ENCODE measurements around the gene ZFYVE21.

Gene ZFYVE21

DNA sequence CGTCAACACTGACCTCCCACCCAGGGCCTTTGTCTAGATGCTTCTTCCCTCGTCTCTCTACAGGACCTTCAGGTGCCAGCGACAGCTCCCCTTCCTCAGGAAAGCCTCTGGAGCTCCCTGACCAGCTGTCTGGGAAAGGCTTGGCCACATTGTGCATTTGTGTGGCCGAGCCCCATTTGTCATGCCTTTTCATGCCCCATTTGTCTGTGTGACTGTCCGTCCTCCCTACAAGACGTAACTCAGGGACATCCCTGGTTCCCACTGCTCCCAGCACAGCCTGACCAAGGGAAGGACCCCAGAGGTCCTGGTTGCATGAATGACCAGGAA lies 23.8 kb downstream of the ZFYVE21 start:
- DNase-seq, result no peak

DNA sequence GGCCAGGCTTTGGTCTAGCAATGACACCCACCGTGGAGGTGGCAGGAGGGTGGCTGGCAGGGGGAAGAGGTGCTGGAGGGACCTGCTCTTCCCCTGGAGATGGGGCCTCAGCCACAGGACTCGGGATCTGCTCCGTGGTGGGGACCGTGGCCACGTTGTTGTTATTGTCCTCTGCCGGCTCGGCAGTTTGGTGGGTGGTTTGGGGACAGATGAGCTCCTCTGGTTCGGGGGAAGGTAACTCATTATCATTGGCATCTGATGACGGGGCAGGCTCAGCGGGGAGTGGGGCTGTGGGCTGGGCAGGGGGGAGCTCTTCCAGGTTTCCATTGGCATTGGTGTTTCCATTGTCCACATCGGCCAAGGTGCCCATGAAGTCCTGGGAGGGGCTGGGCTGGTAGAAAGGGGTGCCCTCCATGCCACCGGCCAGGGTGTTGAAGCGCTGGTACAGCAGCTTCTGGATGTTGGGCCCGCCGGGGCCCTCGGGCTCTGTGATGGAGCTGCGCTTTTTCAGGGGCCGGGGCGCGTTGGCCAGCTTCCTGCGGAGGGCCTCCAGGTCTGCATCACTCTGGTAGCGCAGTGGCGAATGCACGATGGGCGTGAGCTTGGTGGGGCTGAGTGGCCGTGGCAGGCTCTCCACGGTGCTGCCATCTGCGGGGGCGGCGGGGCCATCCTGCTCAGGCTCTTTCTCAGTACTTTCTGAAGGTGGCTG lies 24.3 kb downstream of the ZFYVE21 start:
- no peak for DNase-seq

DNA sequence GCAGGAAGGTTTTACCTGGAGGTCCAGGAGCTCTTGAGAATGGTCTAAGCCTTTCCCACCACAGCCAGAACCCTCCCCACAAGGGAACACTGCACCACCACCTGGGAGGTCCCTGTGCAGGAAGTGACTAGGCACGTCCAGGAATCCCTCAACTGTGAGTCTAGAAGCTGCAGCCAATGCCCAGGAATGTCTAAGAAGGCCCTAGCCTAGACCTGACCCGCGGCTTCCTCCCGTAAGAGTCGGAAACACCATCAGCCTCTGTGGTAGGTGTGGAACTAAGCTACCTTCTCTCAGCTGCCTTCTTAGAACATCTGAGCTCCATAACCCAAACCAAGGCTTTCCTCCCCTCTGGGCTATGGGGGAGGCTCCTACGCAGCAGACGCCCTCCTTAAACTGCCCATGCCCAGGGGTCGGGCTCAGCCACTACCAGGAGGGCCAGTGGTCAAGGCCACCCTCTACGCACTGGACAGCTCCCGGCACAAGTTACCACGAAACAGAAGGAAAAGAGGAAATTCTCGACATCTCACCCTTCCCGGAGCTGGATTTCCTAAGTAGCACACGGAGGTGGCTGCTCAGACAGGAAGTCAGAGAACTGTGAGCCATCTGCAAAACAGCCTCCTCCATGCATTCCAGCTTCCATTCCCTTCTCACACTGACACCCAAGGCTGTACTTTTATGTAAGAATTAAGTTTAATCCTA lies 25.5 kb downstream of the ZFYVE21 start:
- DNase-seq, result no peak

DNA sequence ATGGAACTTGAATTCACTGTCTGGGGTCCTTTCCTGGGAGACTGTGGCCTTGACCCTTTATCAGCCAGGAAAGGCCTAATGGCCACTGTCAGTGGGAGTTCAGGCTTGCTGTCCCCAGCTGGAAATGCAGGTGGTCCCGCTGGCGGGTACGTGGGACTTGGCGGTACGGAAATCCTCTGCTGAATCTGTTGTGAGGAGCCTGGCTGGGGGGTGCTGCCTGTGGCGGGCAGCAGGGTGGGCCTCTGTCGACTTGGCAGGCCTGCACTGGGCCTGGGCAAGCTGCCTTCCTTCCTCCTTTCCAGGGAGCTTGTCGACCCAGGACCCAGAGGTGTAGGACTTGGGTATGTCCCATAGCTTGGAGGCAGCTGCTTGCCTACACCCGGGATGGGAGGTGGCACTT lies 26.3 kb downstream of the ZFYVE21 start:
- DNase-seq, result no peak

DNA sequence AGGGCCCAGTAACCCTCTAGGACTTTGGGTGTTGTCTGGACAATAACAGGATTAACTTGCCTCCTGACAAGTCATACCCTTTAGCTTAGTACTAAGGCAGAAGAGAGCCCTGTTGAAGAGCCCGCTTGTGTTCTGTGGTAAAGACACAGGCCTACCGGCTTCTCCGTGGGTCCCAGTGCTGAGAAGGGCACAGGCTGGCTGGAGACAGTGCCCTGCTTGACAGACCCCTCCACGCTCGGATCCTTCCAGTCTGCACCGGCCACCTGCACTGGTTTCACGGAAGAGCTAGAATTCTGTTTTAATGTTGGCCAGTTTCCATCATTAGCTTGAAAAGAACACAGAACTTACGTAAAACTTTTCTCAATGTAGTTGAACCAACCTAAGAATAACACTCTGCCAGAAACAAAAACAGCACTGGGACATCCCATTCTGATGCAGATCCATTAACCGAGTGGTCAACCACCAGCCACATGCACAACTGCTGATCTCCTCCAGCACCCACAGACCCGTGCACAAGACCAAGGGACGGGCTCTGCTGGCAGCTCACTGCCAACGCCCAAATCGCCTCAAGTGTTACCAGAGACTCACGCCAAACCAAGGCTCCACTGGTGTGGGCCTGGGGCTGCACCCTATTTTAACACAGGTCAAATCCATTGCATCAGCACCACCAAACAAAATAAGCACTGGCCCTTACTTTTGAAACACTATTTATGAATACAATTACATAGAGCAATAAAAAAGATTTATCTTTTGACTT lies 27.1 kb downstream of the ZFYVE21 start:
- DNase-seq, result no peak

DNA sequence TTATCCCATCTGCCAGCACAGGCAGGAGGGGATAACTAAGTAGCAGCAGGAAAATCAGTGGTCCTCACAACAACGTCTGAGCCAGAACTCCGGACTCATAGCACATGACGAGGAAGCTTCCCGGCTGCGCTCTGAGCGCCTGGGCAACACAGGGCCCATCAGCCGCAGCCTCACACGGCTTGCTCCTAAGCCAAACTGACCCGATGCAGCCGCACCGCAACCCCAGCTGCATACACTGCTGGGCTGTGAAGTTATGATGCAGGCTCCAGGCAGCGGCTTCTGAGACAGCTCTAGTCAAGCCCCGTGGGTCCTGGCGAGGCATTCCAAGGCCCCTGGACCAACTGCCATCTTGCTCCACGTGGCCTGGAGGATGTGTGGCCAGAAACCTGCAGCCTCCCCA lies 28.1 kb downstream of the ZFYVE21 start:
- DNase-seq, result no peak

DNA sequence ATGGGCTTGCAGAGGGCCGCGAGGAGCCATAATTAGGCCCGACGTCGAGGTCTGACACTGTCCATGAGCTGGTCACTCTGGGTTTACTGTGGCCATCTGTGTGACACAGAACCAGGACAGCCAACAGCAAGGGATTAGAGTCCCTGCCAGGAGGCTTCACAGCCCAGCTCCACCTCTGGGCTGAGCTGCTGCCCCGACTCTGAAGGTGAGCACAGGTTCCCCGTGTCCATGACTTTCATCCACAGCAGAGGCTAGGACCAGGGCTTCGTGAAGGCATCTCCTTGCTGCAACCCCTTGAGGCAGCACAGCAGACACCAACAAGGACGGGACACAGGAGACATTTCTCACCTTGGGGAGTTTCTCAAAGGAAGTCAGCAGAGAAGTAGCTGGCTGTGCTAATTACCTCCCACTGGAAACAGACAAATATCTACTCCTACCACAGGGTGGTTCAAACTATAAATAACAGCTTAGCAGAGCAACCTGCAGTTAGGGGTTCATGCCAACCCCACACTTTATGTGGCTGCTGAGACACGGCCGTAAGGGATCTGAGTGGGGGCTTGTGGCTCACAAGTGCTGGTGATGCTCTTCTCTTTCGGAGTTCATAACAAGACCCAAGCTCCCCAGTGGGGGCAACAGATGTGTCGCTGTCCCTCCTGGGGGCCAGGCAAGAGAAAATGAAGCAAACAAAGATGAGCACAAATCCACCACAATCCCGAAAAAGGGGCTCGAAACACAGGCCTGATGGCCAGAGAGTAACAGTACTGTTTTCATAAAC lies 29.2 kb downstream of the ZFYVE21 start:
- no peak for DNase-seq

DNA sequence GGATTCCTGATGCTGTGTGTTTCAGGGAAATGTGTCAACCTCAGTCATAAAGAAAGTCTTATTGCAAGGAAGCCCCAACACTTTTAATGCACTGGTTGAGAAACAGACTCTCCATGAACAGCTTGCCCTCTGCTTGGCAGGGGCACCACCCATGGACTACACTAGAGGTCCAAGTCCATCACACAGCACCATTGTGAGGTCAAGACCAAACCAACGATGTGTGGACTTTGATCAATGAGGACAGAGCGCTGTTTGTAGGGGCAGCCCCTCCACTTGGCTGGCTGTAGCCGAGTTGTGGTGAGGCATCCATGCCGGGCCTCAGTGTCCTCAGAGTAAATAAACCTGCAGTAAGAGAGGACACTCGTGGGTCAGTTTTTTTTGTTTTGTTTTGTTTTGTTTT lies 29.8 kb downstream of the ZFYVE21 start:
- DNase-seq, result no peak

DNA sequence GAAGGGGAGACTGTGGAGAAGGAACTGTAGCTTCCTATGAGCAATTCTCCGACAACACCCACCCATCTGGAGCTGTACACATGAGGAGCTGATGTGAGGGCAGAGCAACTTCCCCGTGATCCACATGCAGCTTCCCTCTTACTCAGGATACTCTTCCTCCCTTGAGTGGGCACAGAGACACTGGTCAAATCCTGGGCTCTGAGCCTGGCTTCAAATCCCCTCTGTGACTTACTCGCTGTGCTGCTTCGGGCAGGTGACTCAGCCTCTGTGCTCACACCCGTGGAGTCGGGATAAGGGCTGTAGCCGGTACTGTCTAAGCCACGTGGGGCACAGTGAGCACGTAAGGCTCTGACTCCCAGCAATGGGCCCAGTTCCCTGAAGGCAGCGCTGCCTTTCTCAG lies 31.1 kb downstream of the ZFYVE21 start:
- DNase-seq, result no peak

DNA sequence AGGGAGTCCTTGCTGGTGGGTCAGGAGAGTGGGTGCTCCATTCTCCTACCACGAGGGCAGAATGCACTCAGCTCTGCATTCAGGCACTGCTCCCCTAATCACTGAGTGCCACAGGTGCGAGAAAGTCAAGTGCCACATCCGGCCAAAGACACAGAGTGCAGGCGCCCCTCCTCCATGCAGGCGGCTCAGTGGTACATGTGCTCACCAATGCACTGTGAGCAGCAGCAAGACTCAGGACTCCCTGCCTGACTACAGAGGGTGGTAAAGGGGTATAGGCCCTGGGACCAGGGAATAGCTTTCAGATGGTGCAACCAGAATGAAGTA lies 32.9 kb downstream of the ZFYVE21 start:
- DNase-seq, result no peak

DNA sequence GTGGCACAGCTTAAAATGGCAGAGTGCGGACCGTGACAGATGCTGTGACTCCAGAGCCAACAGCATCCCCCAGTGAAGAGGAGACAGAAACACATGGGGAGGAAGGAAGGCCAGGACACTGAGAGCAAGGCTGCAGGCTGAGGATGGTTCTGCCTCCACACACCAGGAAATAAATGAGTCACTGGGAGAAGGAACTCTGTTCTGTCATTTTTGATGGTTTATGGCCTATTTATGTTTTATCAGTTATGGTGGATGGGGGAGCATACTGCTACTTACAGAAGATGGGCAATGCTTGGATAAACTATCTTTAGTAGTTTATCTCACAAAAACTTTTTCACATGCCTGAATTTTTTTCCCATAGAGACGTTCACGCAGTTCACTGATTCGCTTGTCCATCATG lies 33.8 kb downstream of the ZFYVE21 start:
- DNase-seq, result no peak

DNA sequence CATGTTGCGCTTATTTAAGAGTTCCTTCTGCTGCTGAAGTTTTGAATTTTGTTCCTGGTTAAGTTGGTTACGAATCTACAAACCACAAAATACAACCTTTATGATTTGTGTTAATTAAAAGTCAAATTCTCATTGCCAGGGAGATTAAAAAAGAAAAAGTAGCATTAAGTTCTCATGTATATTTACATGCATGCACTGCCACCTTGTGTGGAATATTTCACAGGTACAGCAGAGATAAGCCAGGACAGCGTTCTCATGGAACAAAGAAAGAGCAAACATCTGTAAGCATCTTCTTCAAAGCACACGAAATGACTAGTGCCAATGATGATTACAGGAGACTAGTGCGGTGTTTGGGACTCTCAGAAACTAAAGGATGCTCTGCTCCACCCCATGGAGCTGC lies 34.2 kb downstream of the ZFYVE21 start:
- DNase-seq, result no peak

DNA sequence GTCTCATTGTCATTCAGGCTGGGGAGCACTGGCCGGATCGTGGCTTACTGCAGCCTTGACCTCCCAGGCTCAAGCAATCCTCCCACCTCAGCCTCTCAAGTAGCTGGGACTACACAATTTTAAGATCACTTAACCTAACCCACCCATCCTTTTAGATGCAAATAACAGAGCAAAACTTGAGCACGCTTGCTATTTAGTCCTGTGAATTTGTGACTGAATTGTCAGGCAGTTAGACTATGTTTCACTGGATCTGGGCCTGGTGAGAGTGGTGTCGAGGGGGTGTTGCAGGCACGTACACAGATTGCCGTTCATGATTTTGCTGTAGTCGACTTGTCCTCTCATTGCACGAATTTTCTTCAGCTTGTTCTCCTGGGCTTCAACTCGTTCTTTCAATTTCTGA lies 38.2 kb downstream of the ZFYVE21 start:
- DNase-seq, result no peak

DNA sequence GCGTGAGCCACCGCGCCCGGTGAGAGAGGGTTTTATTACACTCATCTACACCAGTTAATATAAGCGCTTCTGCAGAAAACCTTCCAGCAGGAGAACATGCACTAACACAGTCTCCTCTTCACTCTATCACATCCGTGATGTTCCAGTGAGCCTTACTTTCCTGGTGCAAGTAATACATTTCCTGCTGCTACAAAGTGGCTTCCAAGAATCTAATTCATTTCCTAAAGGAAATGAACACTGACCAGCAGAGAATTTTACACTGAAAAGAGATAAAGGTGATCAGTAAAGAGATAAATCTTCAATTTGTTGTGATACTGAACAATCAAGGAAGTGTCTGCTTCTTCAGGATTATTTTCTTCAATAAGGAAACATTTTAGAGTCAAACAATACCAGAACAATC lies 39.5 kb downstream of the ZFYVE21 start:
- no peak for DNase-seq

DNA sequence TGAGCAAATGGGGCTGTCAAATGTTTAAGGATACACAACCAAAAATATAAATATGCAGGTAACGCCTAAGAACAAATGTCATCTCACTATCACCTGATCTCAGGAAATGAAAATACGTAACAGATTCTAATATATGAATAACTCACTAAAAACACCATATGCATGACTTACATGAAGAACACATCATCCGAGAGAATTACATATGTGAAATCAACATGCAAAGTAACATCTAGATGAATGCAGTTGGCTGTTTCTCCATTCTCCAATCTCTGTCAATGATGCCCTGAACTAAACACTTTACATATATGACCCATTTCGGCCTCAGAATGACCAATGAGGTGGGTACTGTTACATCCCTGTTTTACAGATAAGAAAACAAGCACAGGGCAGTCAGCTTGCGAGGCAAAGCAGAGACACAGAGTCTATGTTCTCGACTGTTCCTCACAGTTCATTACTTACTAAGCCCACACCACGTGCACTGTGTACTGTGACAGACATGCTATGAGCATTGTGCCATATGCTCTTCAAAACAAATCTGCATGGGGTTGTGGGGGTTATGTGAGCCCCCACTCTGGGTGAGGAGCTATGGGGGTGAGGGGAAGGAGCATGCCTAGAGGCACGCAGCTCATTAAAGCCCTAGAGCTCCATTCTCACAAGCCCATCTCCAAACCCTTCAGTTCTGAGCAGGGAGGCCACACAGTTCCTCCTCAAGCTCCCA lies 42.6 kb downstream of the ZFYVE21 start:
- DNase-seq, result no peak

DNA sequence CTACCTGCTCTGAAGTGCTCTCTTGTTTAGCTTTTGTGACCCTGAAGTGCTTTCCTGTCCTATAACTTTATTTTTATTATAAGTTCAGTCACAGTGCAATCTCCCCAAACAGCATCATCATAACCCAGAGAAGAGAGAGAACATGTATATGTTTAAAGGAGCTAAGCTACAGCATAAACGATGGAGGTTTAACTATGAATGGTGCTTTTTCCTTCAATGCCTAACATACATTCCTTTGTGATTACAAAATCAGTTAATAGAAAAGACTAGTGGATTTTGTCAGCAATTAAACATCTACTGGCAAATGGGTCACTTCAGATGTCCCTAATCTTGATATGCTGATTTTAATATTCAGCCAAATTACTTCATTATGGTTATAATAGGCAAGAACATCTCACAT lies 46.4 kb downstream of the ZFYVE21 start:
- DNase-seq, result no peak

DNA sequence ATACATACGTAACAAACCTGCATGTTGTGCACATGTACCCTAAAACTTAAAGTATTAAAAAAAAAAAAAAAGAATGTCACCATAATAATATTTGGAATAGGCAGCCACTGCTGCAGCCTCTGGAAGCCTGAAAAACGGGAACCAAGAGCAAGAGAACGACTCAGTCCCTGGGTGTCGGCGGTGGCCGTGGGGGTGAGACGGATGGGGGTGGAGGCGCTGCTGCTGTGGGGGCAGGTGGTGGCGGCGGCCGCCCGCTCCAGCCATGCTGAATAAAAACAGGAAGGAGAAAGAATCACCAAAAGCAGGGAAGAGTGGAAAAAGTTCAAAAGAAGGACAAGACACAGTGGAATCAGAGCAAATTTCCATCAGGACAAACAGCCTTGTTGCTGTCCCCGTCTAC lies 46.9 kb downstream of the ZFYVE21 start:
- DNase-seq, result no peak

DNA sequence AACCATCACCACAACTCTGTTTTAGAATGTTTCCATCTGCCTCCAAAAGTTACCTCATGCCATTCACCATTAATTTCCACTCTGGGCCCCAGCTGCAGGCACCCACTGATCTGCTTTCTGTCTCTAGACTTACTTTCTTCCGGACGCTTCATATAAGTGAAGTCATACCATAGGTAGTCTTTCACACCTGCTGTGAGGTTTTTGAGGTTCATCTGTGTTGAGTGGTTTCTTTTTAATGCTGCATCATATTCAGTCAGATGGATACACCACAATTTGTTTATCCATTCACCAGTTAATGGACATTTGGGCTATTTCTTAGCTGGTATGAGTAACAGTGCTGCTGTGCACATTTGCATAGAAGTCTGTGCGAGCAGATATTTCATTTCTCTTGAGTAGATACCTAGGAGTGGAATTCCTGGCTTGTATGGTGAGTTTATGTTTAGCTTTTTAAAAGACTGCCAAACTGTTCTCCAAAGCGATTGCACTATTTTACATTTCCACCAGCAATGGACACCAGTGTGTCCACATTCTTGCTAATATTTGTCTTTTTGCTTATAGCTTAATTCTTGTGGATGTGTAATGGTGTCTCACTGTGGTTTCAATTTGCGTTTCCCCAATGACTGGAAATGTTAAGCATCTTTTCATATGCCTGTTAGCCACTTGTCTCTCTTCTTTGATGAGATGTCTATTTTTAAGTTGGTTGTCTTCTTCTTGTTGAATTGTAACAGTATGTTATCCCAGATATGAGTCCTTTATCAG lies 48.3 kb downstream of the ZFYVE21 start:
- DNase-seq, result no peak

DNA sequence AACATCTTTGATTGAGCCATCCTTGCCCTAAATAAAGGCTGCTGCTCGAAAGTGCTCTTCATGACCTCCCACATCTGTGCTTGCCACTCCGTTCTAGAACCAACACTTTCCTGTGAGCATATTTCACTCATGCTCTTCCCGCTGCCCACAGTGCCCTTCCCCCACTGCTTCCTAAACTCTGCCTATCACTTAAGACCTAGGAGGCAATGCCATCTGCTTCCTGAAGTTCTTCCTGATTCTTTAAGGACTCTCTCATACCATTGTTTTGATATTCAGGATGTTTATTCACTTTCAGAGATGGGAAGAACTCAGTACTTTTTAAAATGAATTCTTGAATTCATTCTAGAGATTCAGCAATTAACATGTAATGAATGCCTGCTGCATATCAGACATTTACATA lies 49.9 kb downstream of the ZFYVE21 start:
- DNase-seq, result no peak

DNA sequence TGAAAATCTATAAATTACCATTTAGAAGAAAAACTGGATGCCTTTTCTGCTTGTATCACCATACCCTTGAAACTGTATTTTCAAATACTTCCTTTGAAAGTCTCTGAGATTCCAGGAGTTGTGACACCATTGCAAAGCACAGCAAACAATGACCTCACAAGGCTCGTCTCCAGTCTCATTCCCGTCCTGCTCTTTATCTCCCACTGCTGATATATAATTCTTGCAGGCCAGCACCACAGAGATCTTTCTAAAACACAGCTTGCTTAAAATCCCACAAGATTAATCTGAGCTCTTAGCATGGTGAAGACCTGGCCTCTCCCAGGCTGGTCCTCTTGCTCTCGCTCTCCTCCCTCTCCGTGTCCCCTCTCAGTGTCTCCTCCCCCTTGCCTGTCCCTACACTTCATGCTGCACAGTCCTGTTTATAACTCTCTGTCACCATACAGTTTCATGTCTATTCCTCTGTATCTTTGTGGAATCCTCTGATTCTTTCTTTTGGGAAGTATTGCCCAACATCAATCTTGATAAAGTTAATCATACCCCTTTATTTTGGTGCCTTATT lies 51.8 kb downstream of the ZFYVE21 start:
- DNase-seq, result no peak

DNA sequence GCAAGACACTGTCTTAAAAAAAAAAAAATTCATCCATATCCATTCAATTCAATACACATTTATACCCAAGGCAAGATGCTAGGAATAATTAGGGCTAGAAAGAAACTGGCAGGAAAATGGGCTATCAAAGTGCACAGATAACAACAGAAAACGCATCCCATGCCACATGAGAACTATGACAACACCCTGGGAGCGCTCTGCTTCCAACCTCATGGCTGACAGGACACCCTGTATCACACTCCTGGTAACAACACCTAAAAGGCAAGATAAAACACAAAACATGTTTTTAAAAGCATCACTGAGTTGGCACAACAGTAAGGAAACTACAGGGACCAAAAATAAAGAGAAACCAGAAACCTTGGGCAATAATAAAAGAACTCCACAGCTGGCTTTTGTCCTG lies 54.9 kb downstream of the ZFYVE21 start:
- no peak for DNase-seq

DNA sequence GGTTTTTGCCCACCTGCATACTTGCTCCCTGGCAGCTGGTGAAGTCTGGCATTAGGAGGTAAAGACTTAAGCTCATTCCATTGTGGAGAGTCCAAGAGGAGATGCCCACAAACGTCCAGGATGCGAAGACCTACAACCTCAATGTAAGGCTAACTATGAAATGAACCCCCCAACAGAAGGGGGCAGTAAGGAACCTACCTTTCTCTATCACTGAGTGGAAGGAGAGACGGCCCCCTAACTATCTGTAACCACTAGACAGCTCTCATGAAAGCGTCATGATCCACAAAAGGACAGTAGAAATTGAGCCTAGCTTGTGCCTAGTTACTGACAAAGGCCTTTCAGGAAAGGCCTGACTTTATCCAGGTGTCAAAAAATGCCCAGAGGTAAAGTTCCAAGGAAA lies 55.3 kb downstream of the ZFYVE21 start:
- DNase-seq, result no peak
